HG03025 (cell line): ENCODE results near the gene MANSC4.

Experiments
- ATAC-seq: cut with Tn5 transposase; IDR thresholded peaks from one replicate; pipeline ENCODE4 v1.9.1; 2021; ENCODE audit warnings: mild to moderate bottlenecking, moderate library complexity; ENCODE audit not compliant: unreplicated experiment, low FRiP score

The MANSC4 gene

GRCh38 chr12:27801630-27802029 is 21.6 kb upstream of the MANSC4 start:
- no peak for ATAC-seq

GRCh38 chr12:27800819-27801218 is 20.8 kb upstream of the MANSC4 start:
- ATAC-seq: no peak

DNA sequence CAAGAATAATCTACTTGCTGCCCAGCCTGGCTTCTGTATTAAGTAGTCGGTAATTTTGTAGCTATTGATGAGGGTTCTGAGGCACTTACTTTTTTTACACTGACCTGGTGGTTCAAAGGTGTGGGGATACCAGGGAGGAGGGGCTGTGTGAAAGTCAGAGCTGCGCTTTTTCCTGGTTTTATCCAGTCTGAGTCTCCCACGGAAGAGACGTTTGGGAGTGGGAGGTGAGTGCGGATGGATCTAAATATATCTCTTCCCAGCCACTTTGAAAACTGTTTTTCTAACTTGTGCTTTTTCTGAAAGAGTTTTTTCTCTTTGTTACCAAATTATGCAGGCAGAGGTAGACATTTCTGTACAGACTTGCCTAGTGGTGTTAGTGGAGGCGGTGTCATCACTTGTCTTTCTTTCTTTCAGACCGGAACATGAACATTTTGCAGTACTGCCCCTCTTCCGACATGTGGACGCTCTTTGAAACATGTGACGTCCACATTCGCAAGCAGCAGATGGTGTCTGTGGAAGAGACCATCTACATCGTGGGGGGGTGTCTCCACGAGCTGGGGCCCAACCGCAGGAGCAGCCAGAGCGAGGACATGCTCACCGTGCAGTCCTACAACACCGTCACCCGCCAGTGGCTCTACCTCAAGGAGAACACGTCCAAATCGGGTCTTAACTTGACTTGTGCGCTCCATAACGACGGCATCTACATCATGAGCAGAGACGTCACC is 17.4 kb upstream of the MANSC4 start:
- ATAC-seq: no peak

GRCh38 chr12:27796128-27796527 is 16.1 kb upstream of the MANSC4 start:
- no peak for ATAC-seq

- no peak for ATAC-seq
Observed at GRCh38 chr12:27794818-27795584, 15.0 kb upstream of the MANSC4 start.

DNA sequence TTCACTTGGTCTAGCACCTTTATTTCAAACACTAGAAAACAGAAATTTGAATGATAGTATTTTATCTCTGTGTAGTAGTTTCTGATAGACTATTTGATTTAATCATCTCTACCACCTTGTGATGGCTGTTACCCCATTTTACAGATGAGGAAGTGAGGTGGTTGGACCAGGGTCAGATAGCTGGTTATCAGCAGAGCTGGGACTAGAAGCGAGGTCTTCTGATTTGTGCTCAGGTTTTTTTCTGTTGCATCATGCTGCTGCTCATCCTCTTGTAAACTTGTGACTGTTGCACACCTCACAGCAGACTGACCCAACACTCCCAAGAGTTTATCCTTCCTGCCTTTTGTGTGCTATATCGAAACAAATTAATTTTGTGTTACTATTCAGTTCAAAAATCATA is 10.1 kb upstream of the MANSC4 start:
- ATAC-seq: no peak

DNA sequence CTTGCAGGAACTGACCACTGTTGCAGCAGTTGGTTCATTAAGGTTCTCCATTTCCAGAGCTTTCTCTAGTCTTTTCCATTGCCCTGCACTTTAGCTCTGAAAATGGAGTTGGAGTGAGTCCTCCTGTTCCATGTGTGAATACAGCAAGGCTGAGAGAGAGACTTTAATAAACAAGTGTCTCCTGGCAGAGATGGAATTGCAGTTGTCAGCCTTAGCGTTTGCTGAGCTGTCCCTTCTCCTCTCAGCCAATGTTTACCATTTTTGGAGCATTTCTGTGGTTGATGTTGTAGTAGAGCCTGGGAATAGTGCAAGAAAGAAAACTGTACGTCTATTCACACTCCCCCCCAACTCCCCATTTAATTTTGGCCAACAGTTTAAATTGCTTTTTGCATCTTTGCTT is 7.5 kb upstream of the MANSC4 start:
- no peak for ATAC-seq

DNA sequence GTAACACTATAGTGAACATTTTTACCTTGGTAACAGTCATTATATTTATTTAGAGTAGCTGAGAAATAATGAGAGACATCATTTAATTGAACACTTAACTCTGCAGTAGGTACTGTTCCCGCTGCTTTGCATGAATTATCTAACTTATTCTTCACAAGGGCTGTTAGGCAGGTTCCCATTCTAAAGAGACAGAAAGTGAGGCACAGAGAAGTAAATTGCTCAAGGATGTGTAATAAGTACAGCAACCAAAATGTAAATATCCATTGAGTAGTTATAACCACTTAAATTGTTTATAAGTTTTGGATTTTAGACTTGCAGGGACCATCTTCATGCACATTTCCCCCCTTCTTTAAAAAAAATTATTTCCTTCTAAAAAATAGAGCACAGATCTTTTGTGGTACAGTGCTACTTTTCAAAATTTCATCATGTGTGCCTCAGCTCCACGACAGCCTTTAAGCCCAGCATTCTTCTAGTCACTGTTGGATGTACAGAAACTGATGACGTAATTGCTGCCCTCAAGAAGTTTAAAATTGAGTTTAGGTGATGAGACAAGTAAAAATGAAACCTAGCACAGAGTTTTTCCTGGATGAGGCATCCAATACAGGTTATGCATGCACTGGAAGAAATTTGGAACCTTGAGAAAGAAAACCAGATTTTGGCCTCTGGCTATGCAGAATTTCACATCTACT is 6.0 kb upstream of the MANSC4 start:
- no peak for ATAC-seq

GRCh38 chr12:27782481-27782880 is 2.4 kb upstream of the MANSC4 start:
- ATAC-seq: no peak

DNA sequence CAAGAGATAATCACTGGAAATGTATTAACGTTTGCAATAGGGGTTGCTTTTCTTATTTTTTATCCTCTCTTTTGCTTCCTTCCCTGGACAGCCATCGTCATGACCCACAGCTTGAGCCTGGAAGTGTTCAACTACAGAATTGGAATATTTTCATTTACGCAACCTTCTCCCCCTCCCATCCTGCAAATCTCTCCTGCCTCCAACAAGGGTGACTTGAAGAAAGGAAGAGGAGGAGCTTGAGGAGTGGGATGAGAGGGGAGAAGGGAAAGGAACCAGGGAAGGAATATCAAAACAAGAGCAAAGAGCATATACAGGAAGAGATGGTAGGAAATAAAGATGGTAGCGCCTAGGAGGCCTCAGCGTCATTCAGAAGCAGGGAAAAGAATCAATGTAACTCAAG is 1.6 kb upstream of the MANSC4 start:
- ATAC-seq: no peak

- ATAC-seq: peak; percentile 29
Observed at GRCh38 chr12:27780612-27781408, 774 bp upstream of the MANSC4 start.

DNA sequence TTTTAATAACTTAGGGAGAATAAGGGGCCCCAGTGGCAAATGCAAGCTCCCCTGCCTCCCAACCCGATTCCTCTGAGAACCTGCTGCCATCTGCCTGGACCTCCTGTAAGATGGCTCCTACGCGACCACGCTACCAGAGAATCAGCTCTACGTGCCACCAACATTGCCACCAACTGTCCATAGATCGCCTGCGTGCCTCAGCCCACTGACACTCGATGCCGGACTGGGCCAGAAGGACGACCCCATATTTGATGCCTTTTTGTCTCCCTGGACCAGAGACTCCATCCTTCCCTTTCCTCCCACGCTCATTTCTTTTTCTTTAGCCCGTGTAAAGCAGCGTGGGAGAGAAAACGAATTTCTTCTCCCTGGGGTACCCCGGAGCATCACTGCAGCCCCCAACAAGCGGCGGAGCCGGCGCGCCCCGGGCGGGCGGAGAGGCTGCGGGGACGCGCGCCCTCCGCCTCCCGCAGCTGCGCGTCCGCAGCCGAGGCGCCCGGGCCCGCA is 568 bp downstream of the MANSC4 start:
- ATAC-seq: peak; percentile 46

GRCh38 chr12:27778206-27778605 is 1.8 kb downstream of the MANSC4 start:
- ATAC-seq: no peak

DNA sequence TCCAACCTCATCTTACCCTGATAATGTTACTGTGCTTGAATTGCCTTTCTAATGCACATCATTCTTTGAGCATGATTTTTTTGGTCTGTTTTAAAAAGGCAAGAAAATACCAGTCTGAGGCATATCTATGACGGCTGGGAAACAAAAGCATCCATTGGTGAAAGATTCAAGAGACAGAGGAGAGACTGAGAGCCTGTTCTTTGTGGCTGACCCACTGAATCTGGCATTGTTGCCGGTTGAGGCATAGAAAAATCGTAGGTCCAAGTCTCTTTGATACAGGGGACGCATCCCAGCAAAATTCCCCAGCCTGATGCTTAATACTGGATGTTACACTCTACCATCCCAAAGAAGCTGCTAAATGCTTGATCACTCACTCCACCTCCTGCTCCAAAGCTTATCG is 2.9 kb downstream of the MANSC4 start:
- no peak for ATAC-seq

- no peak for ATAC-seq
Observed at GRCh38 chr12:27772328-27773049, 7.5 kb downstream of the MANSC4 start.

DNA sequence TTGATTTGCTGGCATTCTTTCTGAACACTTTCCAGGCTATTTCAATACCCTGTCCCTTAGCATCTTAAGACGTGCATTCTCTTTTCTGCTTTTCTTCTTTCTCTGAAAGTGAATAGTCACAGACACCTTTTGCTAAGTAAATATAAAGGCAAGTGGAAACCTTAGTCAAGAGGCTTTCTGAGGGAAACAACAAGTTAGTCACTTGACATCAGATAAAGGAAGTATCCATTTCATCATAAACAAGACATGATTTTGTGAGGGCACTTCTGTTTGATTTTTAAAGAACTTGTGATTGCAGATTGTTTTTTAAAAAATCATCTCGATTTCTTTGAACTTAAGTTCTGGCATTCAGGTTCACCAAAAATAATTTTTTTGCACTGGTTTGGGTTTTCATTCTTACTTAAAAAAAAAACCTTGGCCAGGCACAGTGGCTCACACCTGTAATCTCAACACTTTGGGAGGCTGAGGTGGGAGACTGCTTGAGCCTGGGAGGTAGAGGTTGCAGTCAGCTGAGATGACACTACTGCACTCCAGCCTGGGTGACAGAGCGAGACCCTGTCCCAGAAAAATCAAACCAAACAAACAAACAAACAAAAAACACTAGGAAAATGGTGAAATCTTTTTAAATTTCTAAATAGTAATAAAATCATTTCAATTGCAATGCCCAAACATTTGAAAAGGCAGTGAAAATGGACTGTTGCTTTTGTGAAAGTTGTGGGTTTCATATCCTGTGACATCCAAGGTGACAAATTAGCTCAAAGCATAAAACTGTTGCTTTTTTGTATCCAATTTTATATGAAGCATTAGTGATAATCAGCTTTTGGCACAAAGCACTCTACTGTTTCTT is 8.3 kb downstream of the MANSC4 start:
- ATAC-seq: no peak

DNA sequence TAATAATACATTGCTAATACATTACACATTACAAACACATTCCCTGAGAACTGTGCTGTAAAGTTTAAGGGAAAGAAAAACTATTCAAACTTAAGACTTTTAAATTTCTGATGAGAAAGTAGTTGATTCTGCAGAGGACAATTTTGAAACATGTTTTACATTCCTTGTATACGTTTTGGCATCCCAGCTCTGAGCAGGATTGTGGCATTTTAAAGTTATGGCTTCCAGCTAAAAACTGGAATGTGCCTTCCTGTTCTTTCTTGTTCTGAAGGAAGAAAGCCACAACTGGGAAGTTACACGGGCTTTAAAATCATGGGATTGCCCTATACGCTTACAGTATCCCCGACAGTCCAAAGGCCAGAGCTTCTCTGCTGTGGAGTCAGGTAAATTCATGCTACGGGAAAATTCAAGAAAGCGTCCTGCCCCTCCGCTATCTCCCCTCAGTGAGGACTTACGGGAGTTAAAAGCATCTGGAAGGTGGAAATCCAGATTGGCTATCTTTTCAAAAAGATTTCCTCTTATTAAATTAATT is 10.8 kb downstream of the MANSC4 start:
- no peak for ATAC-seq

DNA sequence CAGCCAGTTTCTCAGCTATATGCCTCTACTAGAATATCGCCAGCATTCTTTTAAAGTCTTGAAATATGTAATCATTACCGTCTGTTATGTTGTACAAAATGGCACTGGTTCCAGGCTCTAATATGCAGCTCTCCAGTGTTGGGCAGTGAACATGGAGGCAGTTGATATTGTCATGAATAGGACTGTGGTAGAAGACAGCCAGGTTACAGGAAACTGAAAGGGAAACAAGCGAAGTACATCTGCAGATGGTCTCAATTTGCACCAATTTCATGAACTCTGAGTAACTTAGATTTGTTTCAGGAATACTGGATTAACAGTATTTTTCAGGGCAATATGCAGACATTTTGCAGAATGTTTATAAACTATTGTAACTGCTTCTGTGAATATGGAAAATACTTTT is 13.4 kb downstream of the MANSC4 start:
- no peak for ATAC-seq

GRCh38 chr12:27762757-27763156 is 17.3 kb downstream of the MANSC4 start:
- ATAC-seq: no peak
